Measurements from ENCODE around the gene SORCS2. TPM values are rescaled to one million over a fixed set of nuclear protein-coding genes. Genes with fewer than 3 reads are reported as not detected.

The SORCS2 gene
- polyA plus RNA-seq, 1 of the 3 experiments (the other 2 are of a cell fraction) = 1.6 TPM

DNA sequence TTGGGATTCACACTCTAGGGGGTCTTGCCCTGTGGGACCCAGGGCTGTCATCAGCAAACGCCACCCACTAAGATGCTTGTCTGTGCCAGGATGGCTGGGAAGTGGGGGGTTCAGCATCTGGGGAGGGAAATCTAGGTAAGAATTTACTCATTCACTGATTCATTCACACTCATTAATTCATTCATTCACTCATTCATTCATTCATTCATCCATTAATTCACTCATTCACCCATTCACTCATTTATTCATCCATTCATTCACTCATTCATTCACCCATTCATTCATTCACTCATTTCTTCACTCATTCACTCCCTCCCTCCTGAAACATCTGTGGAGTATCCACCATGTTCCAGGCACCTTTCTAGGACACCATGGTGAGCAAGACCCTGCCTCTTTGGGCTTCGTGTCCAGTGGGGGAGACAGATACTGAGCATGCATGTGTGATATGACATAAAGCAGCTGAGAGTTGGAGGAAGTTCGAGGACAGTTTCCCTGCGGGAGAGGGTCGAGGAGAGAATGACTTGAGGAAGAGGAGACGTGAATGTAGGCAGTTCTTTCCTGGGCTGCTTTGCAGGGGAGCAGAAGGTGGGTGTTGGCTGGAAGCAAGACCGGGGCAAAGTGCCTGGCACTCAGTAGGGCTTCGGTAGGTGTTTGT lies 90.6 kb downstream of the SORCS2 start (continued):
- TF ChIP-seq, protein P1, sequence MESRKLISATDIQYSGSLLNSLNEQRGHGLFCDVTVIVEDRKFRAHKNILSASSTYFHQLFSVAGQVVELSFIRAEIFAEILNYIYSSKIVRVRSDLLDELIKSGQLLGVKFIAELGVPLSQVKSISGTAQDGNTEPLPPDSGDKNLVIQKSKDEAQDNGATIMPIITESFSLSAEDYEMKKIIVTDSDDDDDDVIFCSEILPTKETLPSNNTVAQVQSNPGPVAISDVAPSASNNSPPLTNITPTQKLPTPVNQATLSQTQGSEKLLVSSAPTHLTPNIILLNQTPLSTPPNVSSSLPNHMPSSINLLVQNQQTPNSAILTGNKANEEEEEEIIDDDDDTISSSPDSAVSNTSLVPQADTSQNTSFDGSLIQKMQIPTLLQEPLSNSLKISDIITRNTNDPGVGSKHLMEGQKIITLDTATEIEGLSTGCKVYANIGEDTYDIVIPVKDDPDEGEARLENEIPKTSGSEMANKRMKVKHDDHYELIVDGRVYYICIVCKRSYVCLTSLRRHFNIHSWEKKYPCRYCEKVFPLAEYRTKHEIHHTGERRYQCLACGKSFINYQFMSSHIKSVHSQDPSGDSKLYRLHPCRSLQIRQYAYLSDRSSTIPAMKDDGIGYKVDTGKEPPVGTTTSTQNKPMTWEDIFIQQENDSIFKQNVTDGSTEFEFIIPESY (IDR thresholded peaks at IDR 0.05; ENCODE audit: borderline replicate concordance, low read depth) = no peak
- TF ChIP-seq, protein P2, sequence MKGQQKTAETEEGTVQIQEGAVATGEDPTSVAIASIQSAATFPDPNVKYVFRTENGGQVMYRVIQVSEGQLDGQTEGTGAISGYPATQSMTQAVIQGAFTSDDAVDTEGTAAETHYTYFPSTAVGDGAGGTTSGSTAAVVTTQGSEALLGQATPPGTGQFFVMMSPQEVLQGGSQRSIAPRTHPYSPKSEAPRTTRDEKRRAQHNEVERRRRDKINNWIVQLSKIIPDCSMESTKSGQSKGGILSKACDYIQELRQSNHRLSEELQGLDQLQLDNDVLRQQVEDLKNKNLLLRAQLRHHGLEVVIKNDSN (IDR thresholded peaks at IDR 0.05; ENCODE audit: borderline replicate concordance, low read depth) = no peak
- TF ChIP-seq TEAD4 (IDR thresholded peaks at IDR 0.05; ENCODE audit: borderline replicate concordance, insufficient read depth) (no peak), NFIC (IDR thresholded peaks at IDR 0.05; ENCODE audit: borderline replicate concordance) (no peak), SMC3 (IDR thresholded peaks at IDR 0.05; ENCODE audit: low read depth, low read length) (no peak), POLR2AphosphoS5 (IDR thresholded peaks at IDR 0.05; ENCODE audit: low read depth, low read length) (no peak), NRF1 (IDR thresholded peaks at IDR 0.05; ENCODE audit: low read depth, low read length) (no peak), EZH2phosphoT487 (IDR thresholded peaks at IDR 0.05; ENCODE audit: borderline replicate concordance, low read depth) (no peak), RCOR1 (IDR thresholded peaks at IDR 0.05; ENCODE audit: low read length) (no peak), TAF1 (IDR thresholded peaks at IDR 0.05; ENCODE audit: borderline replicate concordance, low read depth, low read length) (no peak), RAD21 (IDR thresholded peaks at IDR 0.05; ENCODE audit: low read length) (no peak)

DNA sequence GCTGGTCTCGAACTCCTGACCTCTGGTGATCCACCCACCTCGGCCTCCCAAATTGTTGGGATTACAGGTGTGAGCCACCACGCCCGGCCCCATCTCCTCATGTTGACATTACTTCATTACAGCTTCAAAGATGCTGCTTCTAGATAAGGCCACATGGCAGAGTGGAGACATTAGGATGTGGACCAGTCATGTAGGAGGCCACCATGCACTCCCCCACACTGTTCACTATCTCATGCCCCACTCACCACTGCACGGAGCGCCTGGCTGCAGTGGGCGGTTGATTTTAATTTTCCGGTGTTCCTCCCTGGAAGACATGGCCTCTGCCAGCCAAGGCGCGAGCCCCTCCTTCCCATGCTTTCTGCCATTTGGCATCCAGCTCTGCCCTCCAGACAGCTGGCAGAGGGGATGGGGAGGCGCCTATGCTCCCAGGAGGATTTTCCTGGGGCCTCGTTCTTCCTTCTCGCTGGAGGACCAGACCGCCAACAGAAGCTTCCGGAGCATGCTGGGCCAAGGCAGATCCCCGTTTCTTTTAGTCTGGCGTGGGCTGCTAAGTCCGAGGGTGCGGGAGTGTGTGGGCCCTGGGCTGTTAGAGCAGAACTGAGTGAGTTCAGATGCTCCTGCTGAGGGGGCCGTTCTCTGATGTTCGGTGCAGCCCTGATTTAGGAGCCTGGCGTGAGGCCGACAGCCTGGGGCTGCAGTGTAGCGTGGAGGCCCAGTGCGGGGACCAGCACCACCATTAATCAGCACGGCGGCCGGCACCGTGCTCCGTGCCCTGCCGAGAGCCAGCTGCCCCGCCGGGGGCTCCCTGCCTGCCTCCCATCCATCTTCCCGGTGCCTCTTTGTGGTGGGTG lies 93.1 kb downstream of the SORCS2 start:
- Histone ChIP-seq H3K9me3 (no peaks in the 10 kb centered on the region), H3F3A (replicated peaks; ENCODE audit: insufficient read depth) (no peaks in the 10 kb centered on the region), H3K36me3 (replicated peaks in 1 of 2; ENCODE audit: control insufficient read depth in 1 of 2, insufficient read depth in 2 of 2, low read length in 1 of 2) (no peaks in the 10 kb centered on the region), H3K9ac (no peak overlapping the region), H4K20me1 (ENCODE audit: insufficient read depth) (no peaks in the 10 kb centered on the region), H2AFZ (ENCODE audit: low read depth) (no peak overlapping the region), H3K4me3 (ENCODE audit: low read depth in 2 of 2, low read length in 1 of 2) (no peak overlapping the region), H3K9me2 (no peaks in the 10 kb centered on the region), H3K27me3 (ENCODE audit: insufficient read depth) (no peaks in the 10 kb centered on the region), H3K79me2 (ENCODE audit: insufficient read depth) (no peaks in the 10 kb centered on the region), H3K4me1 (ENCODE audit: control insufficient read depth in 1 of 2, insufficient read depth in 2 of 2, low read depth in 1 of 2, low read length in 1 of 2) (peaks cover 0 to 21% of the 10 kb centered on the region in 2 experiments; a peak in 1 of 4 replicates), H3K27ac (ENCODE audit: low read depth in 2 of 2, low read length in 1 of 2) (no peak overlapping the region), H3K4me2 (no peak overlapping the region)
- CTCF ChIA-PET = interaction anchor here (0.8 to 7.0 kb wide), 3 partner anchors 10 to 94 kb away, joined by 3 to 49 read pairs (median 3); no protein-coding TSS in a partner anchor
- no peak for DNase-seq
- POLR2A ChIA-PET = no interaction called here
- WGBS (ENCODE audit: low lambda C conversion rate) = 80% methylated on average over 12 of the region's 34 CpGs
- TF ChIP-seq FOSL2 (IDR thresholded peaks at IDR 0.05; ENCODE audit: borderline replicate concordance, low read depth) = no peak
- no peak for TF ChIP-seq RCOR1 (IDR thresholded peaks at IDR 0.05; ENCODE audit: low read length)
- TF ChIP-seq RXRA (IDR thresholded peaks at IDR 0.05; ENCODE audit: borderline replicate concordance, low read depth) = no peak
- no peak for TF ChIP-seq MEF2A (IDR thresholded peaks at IDR 0.05; ENCODE audit: borderline replicate concordance, low read depth)
- TF ChIP-seq RAD21 (IDR thresholded peaks at IDR 0.05; ENCODE audit: low read length) = no peak
- TF ChIP-seq, protein P3, sequence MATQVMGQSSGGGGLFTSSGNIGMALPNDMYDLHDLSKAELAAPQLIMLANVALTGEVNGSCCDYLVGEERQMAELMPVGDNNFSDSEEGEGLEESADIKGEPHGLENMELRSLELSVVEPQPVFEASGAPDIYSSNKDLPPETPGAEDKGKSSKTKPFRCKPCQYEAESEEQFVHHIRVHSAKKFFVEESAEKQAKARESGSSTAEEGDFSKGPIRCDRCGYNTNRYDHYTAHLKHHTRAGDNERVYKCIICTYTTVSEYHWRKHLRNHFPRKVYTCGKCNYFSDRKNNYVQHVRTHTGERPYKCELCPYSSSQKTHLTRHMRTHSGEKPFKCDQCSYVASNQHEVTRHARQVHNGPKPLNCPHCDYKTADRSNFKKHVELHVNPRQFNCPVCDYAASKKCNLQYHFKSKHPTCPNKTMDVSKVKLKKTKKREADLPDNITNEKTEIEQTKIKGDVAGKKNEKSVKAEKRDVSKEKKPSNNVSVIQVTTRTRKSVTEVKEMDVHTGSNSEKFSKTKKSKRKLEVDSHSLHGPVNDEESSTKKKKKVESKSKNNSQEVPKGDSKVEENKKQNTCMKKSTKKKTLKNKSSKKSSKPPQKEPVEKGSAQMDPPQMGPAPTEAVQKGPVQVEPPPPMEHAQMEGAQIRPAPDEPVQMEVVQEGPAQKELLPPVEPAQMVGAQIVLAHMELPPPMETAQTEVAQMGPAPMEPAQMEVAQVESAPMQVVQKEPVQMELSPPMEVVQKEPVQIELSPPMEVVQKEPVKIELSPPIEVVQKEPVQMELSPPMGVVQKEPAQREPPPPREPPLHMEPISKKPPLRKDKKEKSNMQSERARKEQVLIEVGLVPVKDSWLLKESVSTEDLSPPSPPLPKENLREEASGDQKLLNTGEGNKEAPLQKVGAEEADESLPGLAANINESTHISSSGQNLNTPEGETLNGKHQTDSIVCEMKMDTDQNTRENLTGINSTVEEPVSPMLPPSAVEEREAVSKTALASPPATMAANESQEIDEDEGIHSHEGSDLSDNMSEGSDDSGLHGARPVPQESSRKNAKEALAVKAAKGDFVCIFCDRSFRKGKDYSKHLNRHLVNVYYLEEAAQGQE (IDR thresholded peaks at IDR 0.05; ENCODE audit: low read depth, low read length) = no peak
- no peak for TF ChIP-seq TCF12 (IDR thresholded peaks at IDR 0.05)
- TF ChIP-seq RFX5 (IDR thresholded peaks at IDR 0.05; ENCODE audit: low read length) = no peak
- TF ChIP-seq, protein P4, sequence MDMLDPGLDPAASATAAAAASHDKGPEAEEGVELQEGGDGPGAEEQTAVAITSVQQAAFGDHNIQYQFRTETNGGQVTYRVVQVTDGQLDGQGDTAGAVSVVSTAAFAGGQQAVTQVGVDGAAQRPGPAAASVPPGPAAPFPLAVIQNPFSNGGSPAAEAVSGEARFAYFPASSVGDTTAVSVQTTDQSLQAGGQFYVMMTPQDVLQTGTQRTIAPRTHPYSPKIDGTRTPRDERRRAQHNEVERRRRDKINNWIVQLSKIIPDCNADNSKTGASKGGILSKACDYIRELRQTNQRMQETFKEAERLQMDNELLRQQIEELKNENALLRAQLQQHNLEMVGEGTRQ (IDR thresholded peaks at IDR 0.05; ENCODE audit: borderline replicate concordance, low read depth, low read length) = no peak

Measured in SK-N-SH (cell line).